Stimulated activated CD8-positive, alpha-beta memory T cell treated with anti-CD3 and anti-CD28 coated beads, Interleukin-12 subunit alpha, Interleukin-12 subunit beta, amount 100 ng/mL, for 24 hours (primary cell): ENCODE results near the gene PRSS35.
"Not testable (repeated sequence)": the region's sequence is repeated elsewhere in the genome, so short reads cannot be mapped to it uniquely, and the experiment has no call there.

Experiments
- DNase-seq: peaks from one replicate; pipeline ENCODE4 v3.0.0-alpha.2; 2020; ENCODE audit errors: extremely low read depth

Gene PRSS35

GRCh38 chr6:83511901-83512681, at the start of gene PRSS35:
Gene PRSS35, plus strand, starts transcription at chr6:83512534. Its CDS starts 10,908 bp downstream, at chr6:83523442.
- no peak for DNase-seq

GRCh38 chr6:83463886-83464285, 48.4 kb upstream of the PRSS35 start:
- no peak for DNase-seq

- DNase-seq, result no peak
Measured at GRCh38 chr6:83464381-83465140, 47.8 kb upstream of the PRSS35 start.

- no peak for DNase-seq
Measured at GRCh38 chr6:83466328-83466727, 46.0 kb upstream of the PRSS35 start.

- no peak for DNase-seq
Measured at GRCh38 chr6:83467620-83468036, 44.7 kb upstream of the PRSS35 start.

- no peak for DNase-seq
Measured at GRCh38 chr6:83470001-83470400, 42.3 kb upstream of the PRSS35 start.

GRCh38 chr6:83470587-83470986, 41.7 kb upstream of the PRSS35 start:
- DNase-seq, result no peak

- DNase-seq, result no peak
Measured at GRCh38 chr6:83472767-83473166, 39.6 kb upstream of the PRSS35 start.

- no peak for DNase-seq
Measured at GRCh38 chr6:83474309-83474708, 38.0 kb upstream of the PRSS35 start.

GRCh38 chr6:83476971-83477370, 35.4 kb upstream of the PRSS35 start:
- DNase-seq, result no peak

GRCh38 chr6:83479389-83479788, 32.9 kb upstream of the PRSS35 start:
- DNase-seq, result no peak

- DNase-seq, result no peak
Measured at GRCh38 chr6:83480470-83480869, 31.9 kb upstream of the PRSS35 start.

GRCh38 chr6:83481938-83482337, 30.4 kb upstream of the PRSS35 start:
- not testable (repeated sequence) for DNase-seq

- no peak for DNase-seq
Measured at GRCh38 chr6:83488448-83488847, 23.9 kb upstream of the PRSS35 start.

GRCh38 chr6:83488861-83489260, 23.5 kb upstream of the PRSS35 start:
- no peak for DNase-seq

- no peak for DNase-seq
Measured at GRCh38 chr6:83490217-83490807, 22.0 kb upstream of the PRSS35 start.

GRCh38 chr6:83505356-83505755, 7.0 kb upstream of the PRSS35 start:
- DNase-seq, result no peak

GRCh38 chr6:83509441-83509840, 2.9 kb upstream of the PRSS35 start:
- DNase-seq, result no peak

- DNase-seq, result no peak
Measured at GRCh38 chr6:83510791-83511190, 1.5 kb upstream of the PRSS35 start.

- DNase-seq, result no peak
Measured at GRCh38 chr6:83511266-83511665, 1.1 kb upstream of the PRSS35 start.

GRCh38 chr6:83514466-83514865, 2.1 kb downstream of the PRSS35 start:
- DNase-seq, result no peak

- DNase-seq, result no peak
Measured at GRCh38 chr6:83514866-83515466, 2.6 kb downstream of the PRSS35 start.
